Type B pancreatic cell (in vitro differentiated cells): ENCODE measurements around the gene EDN2. TPM values are rescaled to one million over a fixed set of nuclear protein-coding genes. Genes with fewer than 3 reads are reported as not detected.

Source experiments
- DNase-seq: peaks from one replicate; pipeline ENCODE4 v3.0.0; 2021; ENCODE audit warnings: mixed read lengths; ENCODE audit not compliant: unreplicated experiment; ENCODE audit errors: extremely low spot score
- H3K27ac Mint-ChIP-seq: 2 replicates; pipeline ENCODE4 v1.8.0; 2021; ENCODE audit warnings: mild to moderate bottlenecking, mixed read lengths
- H3K27me3 Mint-ChIP-seq: 2 replicates; pipeline ENCODE4 v1.8.0; 2021; ENCODE audit warnings: mixed read lengths
- H3K36me3 Mint-ChIP-seq: 2 replicates; pipeline ENCODE4 v1.8.0; 2021; ENCODE audit warnings: mixed read lengths
- H3K4me1 Mint-ChIP-seq: one replicate; pipeline ENCODE4 v1.8.0; 2021; ENCODE audit warnings: mixed read lengths; ENCODE audit not compliant: unreplicated experiment
- H3K4me3 Mint-ChIP-seq: 2 replicates; pipeline ENCODE4 v1.8.0; 2021; ENCODE audit warnings: mild to moderate bottlenecking, mixed read lengths
- H3K9me3 Mint-ChIP-seq: 2 replicates; pipeline ENCODE4 v1.8.0; 2021; ENCODE audit warnings: mixed read lengths
- total RNA-seq: library from RNA; stranded (reverse); gene quantifications from 2 replicates; pipeline ENCODE4 v1.2.1, GENCODE V29; 2021; ENCODE audit warnings: low replicate concordance
- TF ChIP-seq, protein P1 (sequence below): fragments of 200-600 bp; sonication (generic); conservative IDR thresholded peaks from 2 replicates; pipeline ENCODE4 v1.5.0; 2021; ENCODE audit warnings: antibody characterized with exemption, mild to moderate bottlenecking

The EDN2 gene
- total RNA-seq, 1 donor from 2014 or later: 0.24 TPM

DNA sequence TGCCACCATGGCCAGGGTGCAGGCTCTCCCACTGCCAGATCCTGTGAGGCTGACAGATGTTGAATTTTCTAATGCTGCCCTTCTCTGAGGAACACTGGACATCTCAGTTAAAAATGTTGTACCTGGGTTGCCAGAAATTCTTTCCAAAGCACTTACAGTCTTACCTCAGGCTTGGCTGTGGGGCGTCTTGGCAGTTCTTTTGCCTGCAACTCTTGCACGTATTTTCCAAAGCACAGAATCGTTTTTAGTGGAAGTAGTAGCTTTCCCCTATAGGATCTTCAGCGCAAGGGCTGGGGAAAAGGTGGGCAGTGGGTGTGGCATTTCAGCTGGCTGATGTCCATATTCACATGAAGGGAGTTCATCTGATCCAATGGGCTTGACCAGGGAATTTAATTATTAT is 53.9 kb downstream of the EDN2 start:
- peak overlapping the region; percentile 14 for H3K27ac Mint-ChIP-seq
- no peaks in the 10 kb centered on the region for H3K9me3 Mint-ChIP-seq
- no peak overlapping the region for H3K4me3 Mint-ChIP-seq

DNA sequence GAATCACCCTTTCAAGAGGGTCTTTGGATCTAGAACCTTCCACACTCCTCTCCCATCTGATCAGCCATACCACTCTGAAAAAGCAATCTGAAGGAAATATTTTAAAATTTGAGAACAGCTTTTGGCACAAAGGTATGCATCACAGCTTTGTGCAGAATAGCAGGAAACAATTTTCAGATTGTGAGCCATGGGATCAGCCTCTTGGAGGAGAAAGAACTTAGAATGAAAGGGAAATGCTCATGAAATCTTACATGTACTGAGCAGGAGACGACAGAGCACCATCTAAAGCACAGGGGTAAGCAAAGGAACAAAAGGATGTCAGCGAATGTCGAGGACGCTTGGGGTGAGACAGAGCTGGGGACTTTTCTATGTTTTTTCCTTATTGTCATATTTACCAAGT is 54.4 kb downstream of the EDN2 start:
- Mint-ChIP-seq H3K9me3 (no peaks in the 10 kb centered on the region), H3K36me3 (no peaks in the 10 kb centered on the region), H3K4me1 (peaks cover 39% of the 10 kb centered on the region), H3K27ac (peak overlapping the region; percentile 14), H3K4me3 (no peak overlapping the region), H3K27me3 (peaks cover 16% of the 10 kb centered on the region)
- TF ChIP-seq, protein P1, sequence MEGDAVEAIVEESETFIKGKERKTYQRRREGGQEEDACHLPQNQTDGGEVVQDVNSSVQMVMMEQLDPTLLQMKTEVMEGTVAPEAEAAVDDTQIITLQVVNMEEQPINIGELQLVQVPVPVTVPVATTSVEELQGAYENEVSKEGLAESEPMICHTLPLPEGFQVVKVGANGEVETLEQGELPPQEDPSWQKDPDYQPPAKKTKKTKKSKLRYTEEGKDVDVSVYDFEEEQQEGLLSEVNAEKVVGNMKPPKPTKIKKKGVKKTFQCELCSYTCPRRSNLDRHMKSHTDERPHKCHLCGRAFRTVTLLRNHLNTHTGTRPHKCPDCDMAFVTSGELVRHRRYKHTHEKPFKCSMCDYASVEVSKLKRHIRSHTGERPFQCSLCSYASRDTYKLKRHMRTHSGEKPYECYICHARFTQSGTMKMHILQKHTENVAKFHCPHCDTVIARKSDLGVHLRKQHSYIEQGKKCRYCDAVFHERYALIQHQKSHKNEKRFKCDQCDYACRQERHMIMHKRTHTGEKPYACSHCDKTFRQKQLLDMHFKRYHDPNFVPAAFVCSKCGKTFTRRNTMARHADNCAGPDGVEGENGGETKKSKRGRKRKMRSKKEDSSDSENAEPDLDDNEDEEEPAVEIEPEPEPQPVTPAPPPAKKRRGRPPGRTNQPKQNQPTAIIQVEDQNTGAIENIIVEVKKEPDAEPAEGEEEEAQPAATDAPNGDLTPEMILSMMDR: no peak
- no peak for DNase-seq

More for the DNA sequence above, 53.9 kb downstream of the EDN2 start:
- H3K27me3 Mint-ChIP-seq: peaks cover 21% of the 10 kb centered on the region
- TF ChIP-seq, protein P1: no peak
- peaks cover 44% of the 10 kb centered on the region for H3K4me1 Mint-ChIP-seq
- no peaks in the 10 kb centered on the region for H3K36me3 Mint-ChIP-seq
- no peak for DNase-seq

DNA sequence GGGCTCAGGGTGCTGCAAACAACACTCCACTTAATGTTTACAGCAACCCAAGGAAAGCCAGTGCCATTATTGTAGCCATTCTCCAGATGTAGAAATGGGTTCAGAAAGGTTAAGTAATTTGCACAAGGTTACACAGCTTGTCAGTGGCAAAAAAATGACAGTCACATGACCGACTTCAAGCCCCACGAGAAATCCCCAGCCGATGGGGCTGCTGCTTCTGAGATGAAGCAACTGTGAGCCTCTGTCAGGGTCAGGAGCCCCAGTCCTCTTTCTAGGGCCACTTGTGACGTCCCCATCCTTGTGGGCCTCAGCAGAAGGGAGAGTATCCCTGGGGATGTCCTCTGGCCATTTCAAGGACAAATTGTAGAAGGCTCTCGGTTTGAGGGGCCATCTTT is 54.8 kb downstream of the EDN2 start:
- peaks cover 35% of the 10 kb centered on the region for H3K4me1 Mint-ChIP-seq
- H3K27ac Mint-ChIP-seq: no peak overlapping the region
- peaks cover 14% of the 10 kb centered on the region for H3K27me3 Mint-ChIP-seq
- H3K4me3 Mint-ChIP-seq: no peak overlapping the region
- TF ChIP-seq, protein P1: no peak
- no peaks in the 10 kb centered on the region for H3K9me3 Mint-ChIP-seq
- no peaks in the 10 kb centered on the region for H3K36me3 Mint-ChIP-seq
- DNase-seq: no peak

Other genes with a start within 250 kb of the EDN2 start
- gene SCMH1, start 242.4 kb downstream of the EDN2 start, total RNA-seq: 17.2 and 36.7 TPM in 2 replicates
- gene FOXO6, start 123.2 kb downstream of the EDN2 start, total RNA-seq: 9.9 and 21.1 TPM in 2 replicates